NCI-H1105 treated with DMSO at 0.1 percent for 48 hours (cell line): ENCODE measurements around the gene NOM1.

Source experiments
- DNase-seq: peaks from one replicate; lab custom pipeline; 2025; lab: John Stamatoyannopoulos, UW

NOM1 gene

GRCh38 chr7:157005456-157006204, 56.1 kb downstream of the NOM1 start:
- no peak for DNase-seq

DNA sequence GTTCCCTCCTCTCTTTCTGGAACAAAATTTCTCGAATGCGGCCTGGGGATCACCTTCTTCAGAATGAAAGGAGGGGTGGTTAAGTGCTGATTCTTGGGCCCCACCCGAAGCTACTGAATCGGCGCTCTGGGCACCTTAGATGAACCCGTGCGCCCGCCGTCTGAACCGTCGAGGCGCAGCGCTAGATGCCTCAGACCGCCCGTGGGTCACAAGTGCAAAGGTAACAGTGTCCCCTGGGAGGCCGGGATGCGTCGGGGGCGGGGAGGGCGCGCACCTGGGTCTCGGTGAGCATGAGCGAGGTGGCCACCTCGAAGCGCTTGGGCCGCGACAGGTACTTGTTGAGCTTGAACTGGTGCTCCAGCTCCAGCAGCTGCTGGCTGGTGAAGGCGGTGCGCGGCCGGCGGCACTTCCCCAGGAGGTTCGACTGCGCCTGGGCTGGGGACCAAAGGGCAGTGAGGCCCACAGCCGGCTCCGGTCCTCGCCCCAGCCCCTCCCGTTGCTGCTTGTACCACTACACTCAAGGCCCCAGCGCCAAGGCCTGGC, 56.8 kb downstream of the NOM1 start:
- no peak for DNase-seq

- no peak for DNase-seq
Observed at GRCh38 chr7:157006829-157007469, 57.4 kb downstream of the NOM1 start.

DNA sequence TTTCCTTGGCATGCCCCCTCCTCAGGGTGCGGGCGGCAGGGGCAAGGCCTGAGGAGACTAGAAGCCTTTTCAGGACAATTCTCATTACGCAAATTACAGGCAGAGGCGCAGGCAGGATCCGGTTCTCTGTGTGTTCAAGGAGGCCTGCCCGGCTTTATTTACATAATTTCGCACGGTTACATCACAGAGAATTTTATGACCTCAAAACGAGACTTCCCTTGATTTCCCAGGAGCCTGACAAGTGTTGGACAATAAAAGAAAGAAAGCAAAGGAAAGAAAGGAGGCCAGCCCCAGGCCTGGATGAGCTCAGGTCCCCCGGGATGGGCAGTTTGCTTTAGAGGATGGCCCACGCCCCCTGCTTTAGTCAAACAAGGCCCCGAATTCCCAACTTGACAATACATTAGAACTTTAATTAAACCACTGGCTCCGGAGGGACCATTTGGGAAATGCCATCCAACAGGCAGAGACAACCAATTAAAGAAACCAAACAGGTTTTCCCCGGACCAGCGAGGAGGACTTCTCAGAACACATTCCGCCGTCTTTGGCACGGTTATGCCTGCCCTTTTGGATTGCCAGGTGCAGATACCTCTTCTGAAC, 58.1 kb downstream of the NOM1 start:
- no peak for DNase-seq

- no peak for DNase-seq
Observed at GRCh38 chr7:157008206-157009169, 59.0 kb downstream of the NOM1 start.

DNA sequence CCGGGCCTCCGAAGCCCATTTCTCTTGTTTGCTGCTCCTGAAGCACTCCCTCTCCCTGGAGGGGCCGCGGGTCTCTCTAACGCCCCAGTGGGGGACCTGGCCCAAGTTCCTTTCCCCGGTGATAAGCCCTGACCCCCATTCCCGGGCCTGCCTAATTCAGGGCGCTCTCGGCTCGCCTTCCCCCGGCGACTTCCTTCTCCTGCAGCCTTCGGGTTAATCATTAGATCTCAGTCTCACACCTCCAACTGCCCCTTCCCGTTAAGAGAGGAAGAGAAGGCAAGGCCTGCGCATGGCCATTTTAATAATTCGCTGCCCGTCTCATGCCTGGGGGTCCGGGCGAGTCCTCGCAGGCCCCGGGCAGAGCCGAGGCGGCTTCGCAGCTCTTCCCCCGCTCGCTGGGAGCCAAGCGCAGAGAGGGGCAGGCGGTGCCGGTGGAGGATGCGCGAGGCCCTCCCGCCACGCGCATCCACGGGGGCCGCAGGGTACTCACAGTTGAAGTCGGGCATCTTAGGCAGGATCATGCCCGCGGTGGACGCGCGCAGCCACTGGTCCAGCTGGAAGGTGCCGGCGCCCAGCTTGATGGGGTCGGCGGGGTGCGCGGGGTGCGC, 59.8 kb downstream of the NOM1 start:
- DNase-seq: peak; percentile 40

- peak; percentile 40 for DNase-seq
Observed at GRCh38 chr7:157009778-157010587, 60.5 kb downstream of the NOM1 start.

DNA sequence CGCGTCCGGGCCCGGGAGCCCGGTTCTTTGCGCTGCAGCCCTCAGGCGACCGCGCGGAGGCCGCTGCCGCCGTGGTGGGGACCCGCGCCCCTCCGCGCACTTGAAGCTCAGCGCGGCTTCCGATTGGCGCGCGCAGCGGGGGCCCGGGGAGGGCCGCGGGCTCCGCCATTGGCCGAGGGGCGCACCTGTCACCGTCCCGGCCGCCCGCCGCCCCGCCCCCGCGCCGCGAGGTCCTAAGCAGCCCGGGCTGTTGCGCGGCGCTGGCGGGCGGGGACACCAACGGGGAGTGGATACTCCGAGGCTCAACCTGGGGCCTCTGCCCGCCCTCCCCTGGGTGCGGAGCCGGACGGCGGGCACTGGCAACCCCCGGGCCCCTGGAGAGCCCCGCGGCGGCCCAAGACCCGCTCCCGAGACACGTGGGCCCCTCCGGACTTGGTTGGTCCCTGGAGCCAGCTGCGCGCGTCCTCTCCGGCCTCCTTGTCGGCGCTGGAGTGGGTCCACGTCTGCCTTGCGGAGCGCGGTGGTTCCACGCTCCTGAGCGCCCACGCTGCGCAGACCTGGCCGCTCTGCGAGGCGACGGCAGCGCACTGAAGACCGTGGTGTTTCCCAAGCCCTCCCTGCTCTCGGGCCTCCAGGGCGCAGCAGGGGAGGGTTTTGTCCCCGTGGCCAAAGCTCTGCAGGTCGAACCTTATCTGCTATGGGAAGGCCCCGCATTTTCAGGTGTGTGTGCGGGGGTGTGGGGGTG, 61.2 kb downstream of the NOM1 start, which contains the start of gene MNX1:
Gene MNX1, minus strand, starts transcription at position 76 of the 745 bp plus-strand sequence. CDS start 313 bp downstream, outside the sequence.
- peak; percentile 79 for DNase-seq

- DNase-seq: peak; percentile 37
Observed at GRCh38 chr7:157011333-157012112, 62.0 kb downstream of the NOM1 start.

- DNase-seq: no peak
Observed at GRCh38 chr7:157012113-157012547, 62.6 kb downstream of the NOM1 start.

DNA sequence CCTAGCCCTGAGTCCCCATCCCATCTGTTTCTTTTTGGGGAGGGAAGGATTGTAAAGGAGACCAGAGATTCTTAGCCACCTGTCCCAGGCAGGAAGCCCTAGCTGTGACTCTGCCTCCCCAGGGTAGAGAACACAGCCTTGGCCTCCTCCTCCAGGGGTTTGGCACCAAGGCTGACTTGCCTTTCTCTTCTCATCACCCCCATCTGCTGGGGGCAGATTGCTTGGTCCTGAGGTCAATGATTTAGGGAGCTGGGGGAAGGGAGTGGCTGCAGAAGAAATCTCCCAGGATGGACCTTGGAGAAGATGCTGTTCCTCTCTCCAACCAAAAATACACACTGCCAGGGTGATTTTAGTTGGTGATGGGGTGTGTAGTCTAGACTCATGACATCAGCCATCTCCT, 63.6 kb downstream of the NOM1 start:
- DNase-seq: no peak

DNA sequence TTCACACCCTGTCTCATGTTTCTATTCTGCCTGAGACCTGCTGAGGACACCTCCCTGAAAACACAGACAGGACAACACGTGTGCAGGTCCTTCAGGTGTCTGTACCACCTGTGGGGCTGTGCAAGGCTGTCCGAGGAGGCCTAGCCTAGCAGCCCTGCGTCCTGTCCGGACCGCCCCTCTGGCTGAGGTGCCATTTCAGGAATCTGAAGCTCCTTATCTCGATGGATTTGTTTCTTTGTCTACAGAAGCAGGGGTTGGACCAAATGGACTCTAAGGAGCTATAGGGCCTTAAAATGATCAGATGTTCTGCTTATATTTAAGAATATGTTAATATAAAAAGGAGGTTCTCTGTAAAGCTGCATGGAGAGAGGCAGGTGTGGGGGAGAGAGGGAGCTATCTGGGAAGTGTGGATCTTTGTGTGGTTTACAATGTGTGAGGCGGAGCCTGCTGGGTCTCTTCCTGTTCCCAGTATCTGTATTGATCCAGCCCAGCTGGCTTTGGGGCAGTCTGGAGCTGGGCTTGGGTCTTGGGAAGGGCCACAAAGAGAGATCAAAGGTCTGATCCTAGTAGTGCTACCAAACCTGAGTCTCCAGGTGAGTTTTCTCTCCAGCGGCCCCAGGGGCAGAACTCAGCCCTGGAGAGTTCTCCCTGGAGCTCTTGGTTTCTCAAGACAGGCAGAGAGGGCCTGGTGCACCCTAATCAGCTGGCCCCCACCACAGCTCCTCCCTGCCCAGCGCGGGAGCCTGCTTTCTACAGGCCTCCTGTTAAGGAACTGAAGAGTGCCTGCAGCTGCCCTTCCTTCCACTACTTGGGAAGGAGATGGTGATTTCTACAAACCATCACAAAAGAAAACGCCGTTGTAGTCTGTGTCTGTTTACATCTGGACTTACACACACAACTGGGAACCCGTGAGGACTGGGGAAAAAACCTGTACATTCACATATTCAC, 64.4 kb downstream of the NOM1 start:
- DNase-seq: no peak

DNA sequence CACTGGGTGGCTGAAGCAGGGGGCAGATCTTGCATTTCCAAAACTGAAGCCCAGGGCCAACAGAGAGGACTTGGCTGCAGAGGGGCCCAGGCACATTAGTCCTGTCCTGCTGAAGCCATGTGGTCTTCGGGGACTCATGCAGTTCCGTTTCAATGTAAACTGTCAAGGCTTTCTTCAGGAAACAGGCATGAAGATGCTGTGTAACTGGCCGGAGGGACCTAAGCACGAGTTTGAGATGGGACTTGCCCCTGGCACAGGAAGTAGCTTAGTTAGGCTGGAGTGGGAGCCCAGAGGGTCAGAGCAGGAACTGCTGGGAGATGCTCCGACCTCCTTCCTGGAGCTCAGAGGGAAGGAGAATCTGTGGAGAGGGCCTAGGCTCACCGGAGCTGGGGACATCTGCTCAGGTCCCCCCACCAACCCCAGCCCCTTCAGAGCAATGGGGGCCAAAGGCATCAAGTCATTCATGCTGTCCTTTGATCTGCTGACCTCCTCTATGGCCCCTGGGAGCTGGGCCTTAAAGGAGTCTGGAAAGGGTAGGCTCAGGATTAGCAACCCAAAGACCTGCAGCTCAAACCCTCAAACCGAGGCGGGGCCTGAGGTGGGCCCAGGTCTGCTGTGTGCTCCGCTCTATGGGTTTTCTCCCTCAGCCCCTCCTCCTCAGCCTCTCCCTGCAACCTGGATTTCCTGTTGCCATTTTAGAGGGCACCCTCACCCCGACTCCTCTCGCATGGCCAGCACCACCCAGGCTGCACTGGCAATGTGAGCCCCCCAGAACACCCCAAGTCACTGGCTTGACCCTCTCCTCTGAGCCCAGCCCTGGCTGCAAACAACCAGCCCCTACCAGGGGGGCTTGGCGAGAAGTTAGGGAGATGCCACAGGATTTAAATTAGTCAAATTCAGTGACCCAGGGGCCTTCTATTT, 65.4 kb downstream of the NOM1 start:
- DNase-seq: no peak

- DNase-seq: no peak
Observed at GRCh38 chr7:157016024-157016351, 66.5 kb downstream of the NOM1 start.

- DNase-seq: peak; percentile 18
Observed at GRCh38 chr7:157016352-157017041, 67.0 kb downstream of the NOM1 start.

DNA sequence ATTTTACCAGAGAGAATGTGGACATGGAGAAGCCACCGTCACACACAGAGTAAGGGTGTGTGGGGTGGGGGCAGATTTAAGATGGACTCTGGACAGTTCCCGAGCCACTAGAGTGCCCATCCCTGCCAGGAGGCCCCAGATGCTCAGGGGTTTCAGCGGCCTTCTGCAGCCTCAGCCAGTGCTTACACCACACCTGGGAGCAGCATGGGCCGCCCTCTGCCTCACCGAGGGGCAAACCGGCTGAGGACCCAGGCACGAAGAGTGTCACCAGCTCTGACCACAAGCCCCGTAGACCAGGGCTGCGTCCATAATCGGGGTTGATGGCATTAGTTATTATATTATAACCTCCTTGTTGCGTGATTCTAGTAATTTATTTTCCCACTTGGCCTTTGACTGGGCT, 67.6 kb downstream of the NOM1 start:
- DNase-seq: no peak
